Measurements from ENCODE around the gene CCDC91. TPM values are rescaled to one million over a fixed set of nuclear protein-coding genes. Genes with fewer than 3 reads are reported as not detected.

CCDC91 gene
- total and polyA plus RNA-seq, 9 of the 15 experiments (the other 6 are each of a cell fraction or from before 2014, with no cell fraction given): 10.1 to 31.1 (median 26.3) TPM

DNA sequence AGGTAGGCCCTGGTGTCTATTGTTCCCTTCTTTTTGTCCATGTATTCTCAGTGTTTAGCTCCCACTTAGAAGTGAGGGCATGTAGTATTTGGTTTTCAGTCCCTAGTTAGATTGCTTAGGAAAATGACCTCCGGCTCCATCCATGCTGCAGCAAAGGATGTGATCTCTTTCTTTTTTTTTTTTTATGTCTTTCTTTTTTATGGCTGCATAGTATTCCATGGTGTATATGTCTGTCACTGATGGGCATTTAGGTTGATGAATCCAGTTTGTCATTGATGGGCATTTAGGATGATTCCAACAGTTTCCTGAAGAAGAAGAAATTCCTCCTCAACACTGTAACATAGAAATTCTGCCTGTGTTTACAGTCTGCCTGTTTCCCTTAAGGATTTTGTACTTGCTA is 231.1 kb downstream of the CCDC91 start:
- WGBS (ENCODE audit: insufficient coverage, low coverage, missing lambda C conversion rate): 78% methylated on average over 1 of the region's 1 CpG
- ATAC-seq (no peak), FAIRE-seq (no peak), DNase-seq (ENCODE audit: extremely low read depth in 1 of 4, low spot score in 3 of 4) (no peak)
- TF ChIP-seq KDM1A (IDR thresholded peaks at IDR 0.05) (no peak), ZNF23 (CRISPR knock-in tag; IDR thresholded peaks at IDR 0.05) (no peak), PHB2 (IDR thresholded peaks at IDR 0.05; ENCODE audit: low read depth) (no peak), RBM25 (IDR thresholded peaks at IDR 0.05; ENCODE audit: low read depth, low read length, severe bottlenecking) (peak; percentile 41), ZNF146 (CRISPR knock-in tag; IDR thresholded peaks at IDR 0.05; ENCODE audit: unreplicated experiment) (peak; percentile 85), PHB (CRISPR knock-in tag; IDR thresholded peaks at IDR 0.05) (no peak), MCM2 (IDR thresholded peaks at IDR 0.05; ENCODE audit: low read depth) (no peak)
- TF ChIP-seq, protein P1, sequence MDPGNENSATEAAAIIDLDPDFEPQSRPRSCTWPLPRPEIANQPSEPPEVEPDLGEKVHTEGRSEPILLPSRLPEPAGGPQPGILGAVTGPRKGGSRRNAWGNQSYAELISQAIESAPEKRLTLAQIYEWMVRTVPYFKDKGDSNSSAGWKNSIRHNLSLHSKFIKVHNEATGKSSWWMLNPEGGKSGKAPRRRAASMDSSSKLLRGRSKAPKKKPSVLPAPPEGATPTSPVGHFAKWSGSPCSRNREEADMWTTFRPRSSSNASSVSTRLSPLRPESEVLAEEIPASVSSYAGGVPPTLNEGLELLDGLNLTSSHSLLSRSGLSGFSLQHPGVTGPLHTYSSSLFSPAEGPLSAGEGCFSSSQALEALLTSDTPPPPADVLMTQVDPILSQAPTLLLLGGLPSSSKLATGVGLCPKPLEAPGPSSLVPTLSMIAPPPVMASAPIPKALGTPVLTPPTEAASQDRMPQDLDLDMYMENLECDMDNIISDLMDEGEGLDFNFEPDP (CRISPR knock-in tag; IDR thresholded peaks at IDR 0.05): no peak
- Histone ChIP-seq H4K20me1 (replicated peaks; ENCODE audit: control insufficient read depth, insufficient read depth, low read length) (no peaks in the 10 kb centered on the region), H3K4me2 (ENCODE audit: insufficient read depth, low read length) (no peak overlapping the region), H3K4me3 (no peak overlapping the region), H3K9ac (ENCODE audit: insufficient read depth in 1 of 2, low read depth in 2 of 2, low read length in 2 of 2) (no peak overlapping the region), H3K27ac (ENCODE audit: extremely low read depth, low read depth, low read length) (no peak overlapping the region), H3K4me1 (replicated peaks in 1 of 2; ENCODE audit: control insufficient read depth in 2 of 2, insufficient read depth in 2 of 2, low read length in 2 of 2) (no peaks in the 10 kb centered on the region; a peak in 1 of 5 replicates), H3K27me3 (ENCODE audit: control insufficient read depth in 2 of 2, insufficient read depth in 2 of 2, low read length in 2 of 2) (no peaks in the 10 kb centered on the region), H3K36me3 (ENCODE audit: control insufficient read depth, insufficient read depth, low read length) (no peaks in the 10 kb centered on the region), H3K79me2 (ENCODE audit: control insufficient read depth, insufficient read depth, low read length) (no peaks in the 10 kb centered on the region), H3K9me1 (ENCODE audit: control insufficient read depth, insufficient read depth, low read length) (no peaks in the 10 kb centered on the region), H2AFZ (ENCODE audit: low read depth, low read length) (no peak overlapping the region), H3K9me3 (replicated peaks; ENCODE audit: control insufficient read depth, insufficient read depth, low read depth, low read length) (no peaks in the 10 kb centered on the region)
- no TSS peak for BruUV-seq (replicated peaks)
- ChIA-PET CTCF (ENCODE audit: low intra/inter-chr PET ratio) (no interaction called here), POLR2A (no interaction called here)
- in situ Hi-C loops (cut with MboI) (no loop called here), intact Hi-C loops (cut with micrococcal nuclease) (no loop called here)
